Ovary (tissue), 9 donors: ENCODE data around the gene DUSP7. TPM values are rescaled to one million over a fixed set of nuclear protein-coding genes. Genes with fewer than 3 reads are reported as not detected.

Source experiments
- DNase-seq, 5 donors: peaks; one replicate each; pipeline ENCODE4 v3.0.0-alpha.2; 2019 to 2020
- H3K27ac ChIP-seq, 2 donors: fragments of 200-600 bp; one replicate each; pipeline versions ENCODE4 v1.5.1 to v1.8.0; 2019 to 2022
- H3K27me3 ChIP-seq: fragments of 200-600 bp; one replicate; pipeline ENCODE4 v1.8.0; 2022
- H3K36me3 ChIP-seq: fragments of 200-600 bp; sonication (generic); one replicate; pipeline ENCODE4 v1.5.1; 2019
- H3K4me1 ChIP-seq: one replicate; pipeline ENCODE4 v1.8.1; 2013; ENCODE audit warnings: mild to moderate bottlenecking, moderate library complexity; ENCODE audit not compliant: insufficient read depth
- H3K4me3 ChIP-seq: fragments of 200-600 bp; sonication (generic); one replicate; pipeline ENCODE4 v1.5.1; 2017
- H3K9me3 ChIP-seq, 2 donors: fragments of 200-600 bp in 1 of 2; sonication (generic) in 1 of 2; one replicate each; pipeline versions ENCODE4 v1.5.1 to v1.8.1; 2013 to 2019; ENCODE audit warnings: mild to moderate bottlenecking in 1 of 2, moderate library complexity in 1 of 2
- EP300 ChIP-seq: sonication (generic); formaldehyde crosslinking; IDR thresholded peaks from one replicate; pipeline ENCODE4 v1.6.1; 2017; ENCODE audit warnings: antibody characterized with exemption
- POLR2A ChIP-seq: fragments of 450-650 bp; IDR thresholded peaks from one replicate; pipeline ENCODE4 v1.6.1; 2017; ENCODE audit warnings: antibody characterized with exemption, mild to moderate bottlenecking, moderate library complexity
- WGBS, 3 donors: extraction: QIAGEN DNeasy Blood & Tissue Kit in 1 of 3; methylation state at CpG; one replicate each; pipeline versions ENCODE4 v1.1.5 to v1.1.7; 2013 to 2017; 5-methylcytosine and 5-hydroxymethylcytosine counted together
- intact Hi-C, 4 donors: fragments of 100-400 bp; cut with DNase I; formaldehyde crosslinking; loops; one replicate each; pipeline versions ENCODE4 v1.11.0 to v1.15.1; 2022 to 2023
- polyA plus RNA-seq, 2 donors: library from polyadenylated mRNA; stranded (reverse); fragments of 200-250 nt in 1 of 2; fragments of 350-450 nt in 1 of 2; fragmentation: Illumina TruSeq in 1 of 2; extraction: RNeasy Lipid Tissue Mini Kit (QIAGEN cat#74804) in 1 of 2; gene quantifications; one replicate each; pipeline ENCODE4 v1.2.3, GENCODE V29; 2013 to 2014
- total RNA-seq, 7 donors: library from RNA; depleted of rRNA in 2 of 7; stranded (reverse); fragments of >200 nt in 2 of 7; fragmentation: NEBNext Ultra II Directional in 3 of 7; extraction: Animal tissue kit (Norgen Biotek cat#: 25700) in 3 of 7; gene quantifications; one replicate each; pipeline versions ENCODE4 v1.1.0 to v1.2.4, GENCODE V29; 2016 to 2023
- TF ChIP-seq, protein P1 (sequence below), 3 donors: fragments of 450-650 bp in 2 of 3; fragments of 200-600 bp in 1 of 3; IDR thresholded peaks; one replicate each; pipeline versions ENCODE4 v1.5.1 to v1.8.0; 2016 to 2022; ENCODE audit warnings: antibody characterized with exemption in 3 of 3, mild to moderate bottlenecking in 1 of 3
- donor health status: DM: no; HTN: no; CAD: no; lungs with moderate emphysema.
- donor health status: DM: no; HTN: no; CAD: no.
- donor health status: Bipolar disorder and iron deficiency.
- donor health status: DM: yes; HTN: yes; CAD: no.
- donor health status: DM: no; HTN: no; CAD: no.
- donor health status: DM: yes; HTN: yes; CAD: no.

DUSP7 gene
- total and polyA plus RNA-seq, 9 donors, result 5.1 to 18.0 (median 14.0) TPM

DNA sequence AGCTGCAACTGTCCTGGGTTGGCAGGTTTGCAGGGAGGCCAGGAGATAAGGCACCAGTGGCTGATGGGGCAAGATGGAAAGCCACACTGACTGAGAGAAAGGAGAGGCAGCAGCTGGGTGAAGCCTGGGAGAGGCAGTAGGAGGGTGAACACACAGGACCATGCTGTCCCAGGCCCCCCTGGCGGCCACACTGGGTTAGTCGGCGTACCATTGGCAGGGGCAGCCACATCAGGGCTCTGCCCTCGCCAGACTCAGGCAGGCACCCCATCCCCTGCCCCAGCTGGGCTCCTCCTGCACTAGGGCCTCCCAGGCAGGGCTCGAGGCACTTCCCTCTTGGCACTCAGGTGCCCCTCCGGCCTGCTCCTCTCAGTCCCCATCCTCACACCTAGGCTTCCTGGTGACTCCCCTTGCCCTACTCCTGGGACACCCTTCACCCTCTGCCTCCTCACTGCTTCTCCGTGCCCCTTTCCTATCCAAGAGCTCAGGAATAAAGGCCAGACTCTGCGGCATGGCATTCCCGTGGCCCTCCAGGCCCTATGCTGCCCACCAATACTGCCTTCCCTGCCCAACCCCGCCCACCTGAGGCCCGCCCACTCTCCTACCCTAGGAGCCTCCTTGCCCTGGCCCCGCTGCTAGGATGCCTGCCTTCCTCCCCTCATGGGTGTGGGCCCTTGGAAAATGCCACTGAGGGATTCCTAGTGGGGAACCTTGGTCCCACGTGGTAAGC, 28.7 kb upstream of the DUSP7 start:
- Histone ChIP-seq H3K4me1 (no peaks in the 10 kb centered on the region), H3K36me3 (no peaks in the 10 kb centered on the region), H3K9me3 (no peaks in the 10 kb centered on the region), H3K27me3 (no peaks in the 10 kb centered on the region), H3K4me3 (no peak overlapping the region), H3K27ac (no peak overlapping the region)
- 89 to 93% (median 91%) methylated on average over 13 of the region's 13 CpGs for WGBS, 3 donors
- intact Hi-C loops, result no loop called here
- peak in 1 of 5 donors; percentile 12 for DNase-seq
- TF ChIP-seq, protein P1, sequence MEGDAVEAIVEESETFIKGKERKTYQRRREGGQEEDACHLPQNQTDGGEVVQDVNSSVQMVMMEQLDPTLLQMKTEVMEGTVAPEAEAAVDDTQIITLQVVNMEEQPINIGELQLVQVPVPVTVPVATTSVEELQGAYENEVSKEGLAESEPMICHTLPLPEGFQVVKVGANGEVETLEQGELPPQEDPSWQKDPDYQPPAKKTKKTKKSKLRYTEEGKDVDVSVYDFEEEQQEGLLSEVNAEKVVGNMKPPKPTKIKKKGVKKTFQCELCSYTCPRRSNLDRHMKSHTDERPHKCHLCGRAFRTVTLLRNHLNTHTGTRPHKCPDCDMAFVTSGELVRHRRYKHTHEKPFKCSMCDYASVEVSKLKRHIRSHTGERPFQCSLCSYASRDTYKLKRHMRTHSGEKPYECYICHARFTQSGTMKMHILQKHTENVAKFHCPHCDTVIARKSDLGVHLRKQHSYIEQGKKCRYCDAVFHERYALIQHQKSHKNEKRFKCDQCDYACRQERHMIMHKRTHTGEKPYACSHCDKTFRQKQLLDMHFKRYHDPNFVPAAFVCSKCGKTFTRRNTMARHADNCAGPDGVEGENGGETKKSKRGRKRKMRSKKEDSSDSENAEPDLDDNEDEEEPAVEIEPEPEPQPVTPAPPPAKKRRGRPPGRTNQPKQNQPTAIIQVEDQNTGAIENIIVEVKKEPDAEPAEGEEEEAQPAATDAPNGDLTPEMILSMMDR (IDR thresholded peaks at IDR 0.05), result no peak
- TF ChIP-seq POLR2A, result no peak
- TF ChIP-seq EP300, result no peak

DNA sequence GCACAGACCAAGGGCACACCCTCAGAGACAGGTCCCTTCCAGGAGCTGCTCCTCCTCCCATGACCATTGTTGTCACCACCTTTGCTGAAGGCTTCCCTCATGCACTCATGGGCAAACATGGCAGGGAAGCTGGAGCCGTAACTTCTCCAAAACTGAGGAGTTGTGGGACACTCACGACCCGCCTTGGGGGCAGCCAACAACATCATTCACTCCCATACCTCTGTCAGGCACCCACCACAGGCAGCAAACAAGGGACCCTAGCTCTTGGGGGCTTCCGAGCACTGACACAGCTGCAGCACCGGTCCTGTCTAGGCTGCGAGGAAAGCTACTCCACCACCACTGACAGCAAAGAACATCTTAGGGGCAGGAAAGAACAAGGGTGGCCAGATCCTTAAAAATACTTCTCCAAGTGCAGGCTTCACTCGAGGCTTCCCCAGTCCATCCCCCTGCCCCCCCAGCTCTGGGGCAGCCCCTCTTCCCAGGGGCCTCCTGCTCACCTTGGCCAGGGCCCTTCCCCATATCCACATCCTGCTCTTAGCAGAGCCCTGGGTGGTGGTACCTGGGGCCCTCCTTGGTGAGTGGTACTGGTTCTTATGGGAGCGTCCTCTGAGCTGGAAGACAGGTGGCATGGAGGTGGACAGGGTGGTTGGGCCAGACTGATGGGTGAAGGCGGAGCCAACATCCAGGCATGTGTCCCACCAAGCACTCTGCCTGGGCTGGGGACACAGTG, 28.0 kb upstream of the DUSP7 start:
- peak in 1 of 5 donors; percentile 18 for DNase-seq

DNA sequence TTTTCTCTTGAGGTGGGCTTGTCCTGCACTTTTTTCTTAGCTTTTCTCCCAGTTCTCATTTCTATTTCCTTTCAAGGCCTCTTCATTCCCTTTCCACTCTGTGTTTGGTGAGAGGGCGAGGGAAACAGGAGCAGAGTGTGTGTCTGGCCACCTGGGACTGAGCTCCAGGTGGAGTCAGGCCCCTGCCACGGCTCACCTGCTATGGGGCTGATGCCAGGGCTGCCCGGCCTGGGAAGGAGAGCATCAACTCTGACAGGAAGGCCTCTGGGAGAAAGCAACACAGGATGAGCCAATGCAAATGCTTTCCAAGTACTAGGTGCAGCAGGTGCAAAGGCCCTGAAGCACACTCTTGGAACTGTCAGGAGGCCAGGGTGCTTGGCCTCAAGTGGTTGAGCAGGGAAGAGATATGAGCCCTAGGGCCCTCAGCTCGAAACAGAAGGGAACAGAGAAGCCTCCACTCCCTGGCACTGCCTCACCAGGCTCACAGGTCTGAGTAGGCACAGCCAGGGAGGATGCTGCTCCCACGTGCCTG, 27.3 kb upstream of the DUSP7 start:
- DNase-seq, result peak in 1 of 5 donors; percentile 16
- intact Hi-C loops, result no loop called here
- WGBS, 3 donors, result 90 to 98% (median 97%) methylated on average over 5 of the region's 5 CpGs
- Histone ChIP-seq H3K36me3 (no peaks in the 10 kb centered on the region), H3K27me3 (no peaks in the 10 kb centered on the region), H3K9me3 (no peaks in the 10 kb centered on the region), H3K4me1 (no peaks in the 10 kb centered on the region), H3K4me3 (no peak overlapping the region), H3K27ac (no peak overlapping the region)
- TF ChIP-seq, protein P1 (IDR thresholded peaks at IDR 0.05), result no peak
- no peak for TF ChIP-seq POLR2A
- TF ChIP-seq EP300, result no peak

More for the DNA sequence above, 28.0 kb upstream of the DUSP7 start:
- TF ChIP-seq, protein P1 (IDR thresholded peaks at IDR 0.05), result no peak
- no peak for TF ChIP-seq EP300
- TF ChIP-seq POLR2A, result no peak
- 92 to 94% (median 93%) methylated on average over 9 of the region's 9 CpGs for WGBS, 3 donors
- Histone ChIP-seq H3K9me3 (no peaks in the 10 kb centered on the region), H3K4me3 (no peak overlapping the region), H3K27me3 (no peaks in the 10 kb centered on the region), H3K4me1 (no peaks in the 10 kb centered on the region), H3K36me3 (no peaks in the 10 kb centered on the region), H3K27ac (no peak overlapping the region)
- intact Hi-C loops, result no loop called here

DNA sequence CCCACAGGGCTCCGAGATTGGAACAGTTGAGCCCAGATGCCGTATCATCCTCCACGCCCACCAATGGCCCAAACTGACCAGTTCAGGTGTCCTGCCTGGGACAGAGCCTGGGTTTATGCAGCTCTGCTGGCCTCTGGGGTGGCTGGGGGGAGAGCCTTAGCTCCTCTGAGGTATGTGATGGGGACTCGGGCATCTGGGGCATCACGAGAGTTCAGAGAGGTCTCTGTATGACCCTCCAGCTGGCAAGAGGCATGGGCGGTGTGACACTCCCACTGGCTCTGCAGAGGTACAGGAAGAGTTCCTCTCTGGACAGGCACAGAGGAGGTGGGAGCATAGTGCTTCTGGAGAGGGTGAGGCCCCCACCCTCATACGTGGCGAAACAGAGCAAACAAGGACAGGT, 26.6 kb upstream of the DUSP7 start:
- DNase-seq, result peak in 1 of 5 donors; percentile 9
- 92 to 95% (median 94%) methylated on average over 8 of the region's 8 CpGs for WGBS, 3 donors
- Histone ChIP-seq H3K4me3 (no peak overlapping the region), H3K27ac (no peak overlapping the region), H3K9me3 (no peaks in the 10 kb centered on the region), H3K36me3 (no peaks in the 10 kb centered on the region), H3K4me1 (peaks cover 2% of the 10 kb centered on the region), H3K27me3 (no peaks in the 10 kb centered on the region)
- intact Hi-C loops, result no loop called here
- TF ChIP-seq, protein P1 (IDR thresholded peaks at IDR 0.05), result no peak
- no peak for TF ChIP-seq POLR2A
- TF ChIP-seq EP300, result no peak
